GM18909 (cell line): Measurements from ENCODE around the gene DLL3.

Experiments
- ATAC-seq: cut with Tn5 transposase; IDR thresholded peaks from one replicate; pipeline ENCODE4 v1.9.1; 2021; ENCODE audit warnings: mild to moderate bottlenecking; ENCODE audit not compliant: unreplicated experiment, poor library complexity

The DLL3 gene

DNA sequence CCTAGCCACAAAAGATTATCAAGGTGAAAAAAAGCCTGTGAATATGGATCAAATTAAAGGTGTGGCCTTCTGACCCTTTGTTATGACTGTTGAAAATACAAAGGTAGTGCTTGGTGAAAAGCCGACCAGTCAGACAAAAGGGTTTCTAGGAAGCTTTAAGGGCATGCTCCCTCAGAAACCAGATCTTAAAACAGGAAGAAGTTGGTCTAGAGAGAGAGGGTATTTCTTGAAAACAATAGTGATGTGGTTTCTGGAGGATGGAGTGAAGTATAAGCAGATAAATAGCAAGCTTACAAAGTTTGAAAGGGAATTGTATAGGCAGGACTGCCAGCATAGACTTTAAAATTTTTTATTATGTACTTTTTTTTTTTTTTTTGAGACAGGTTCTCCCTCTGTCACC is 46.2 kb downstream of the DLL3 start:
- ATAC-seq = no peak

DNA sequence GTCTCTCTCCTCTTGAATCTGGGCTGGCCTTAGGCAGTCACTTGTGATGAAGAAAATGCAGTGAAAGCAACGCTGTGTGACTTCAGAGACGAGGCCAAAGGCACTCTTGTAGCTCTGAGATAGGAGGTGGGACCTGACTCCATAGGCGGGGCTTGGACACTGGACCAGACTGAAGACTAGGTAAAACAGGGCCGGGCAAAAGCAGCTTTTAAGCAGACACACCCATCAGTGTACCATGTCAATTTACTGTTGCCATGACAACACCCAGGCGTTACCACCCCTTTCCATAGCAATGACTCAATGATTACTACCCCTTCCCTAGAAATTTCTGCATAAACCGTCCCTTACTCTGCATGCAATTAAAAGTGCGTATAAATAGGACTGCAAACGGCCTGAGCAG is 47.9 kb downstream of the DLL3 start:
- ATAC-seq = no peak

DNA sequence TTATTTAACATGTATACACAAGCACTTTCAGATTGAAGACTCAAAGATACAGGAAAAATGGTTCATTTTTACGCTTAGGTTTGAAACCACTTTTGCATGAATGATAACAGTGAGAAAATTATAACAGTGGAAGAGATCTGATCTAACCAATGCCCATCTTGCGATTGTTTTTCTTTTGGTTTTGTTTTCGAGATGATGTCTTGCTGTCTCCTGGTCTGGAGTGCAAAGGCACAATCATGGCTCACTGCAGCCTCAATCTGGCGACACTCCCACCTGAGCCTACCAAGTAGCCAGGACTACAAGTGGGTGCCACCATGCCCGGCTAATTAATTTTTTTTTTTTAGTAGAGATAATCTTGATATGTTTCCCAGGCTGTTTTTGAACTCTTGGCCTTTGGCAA is 51.5 kb downstream of the DLL3 start:
- ATAC-seq = no peak

DNA sequence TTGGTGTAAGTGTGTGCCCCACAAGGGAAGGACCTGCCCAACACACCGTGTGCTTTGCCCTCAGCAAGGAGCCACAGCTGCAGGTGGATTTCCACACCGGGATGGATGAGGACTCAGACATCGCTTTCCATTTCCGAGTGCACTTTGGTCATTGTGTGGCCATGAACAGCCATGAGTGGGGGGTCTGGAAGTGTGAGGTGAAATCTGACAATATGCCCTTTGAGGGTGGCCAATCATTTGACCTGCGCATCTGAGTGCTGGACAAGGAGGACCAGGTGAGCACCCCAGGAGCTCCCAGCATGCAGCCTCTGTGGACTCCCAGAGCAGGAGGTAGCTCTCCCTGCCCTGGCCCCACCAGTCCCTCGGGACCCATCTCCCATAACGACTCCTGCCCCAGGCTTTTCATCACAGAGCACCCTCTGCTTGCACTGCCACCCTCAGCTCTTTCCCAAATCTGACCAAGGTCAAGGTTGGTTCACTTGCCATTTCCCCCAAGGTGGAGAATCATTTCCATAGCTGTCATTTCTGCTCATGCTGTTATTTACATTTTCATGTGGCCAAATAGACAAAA is 54.4 kb downstream of the DLL3 start:
- ATAC-seq = no peak

DNA sequence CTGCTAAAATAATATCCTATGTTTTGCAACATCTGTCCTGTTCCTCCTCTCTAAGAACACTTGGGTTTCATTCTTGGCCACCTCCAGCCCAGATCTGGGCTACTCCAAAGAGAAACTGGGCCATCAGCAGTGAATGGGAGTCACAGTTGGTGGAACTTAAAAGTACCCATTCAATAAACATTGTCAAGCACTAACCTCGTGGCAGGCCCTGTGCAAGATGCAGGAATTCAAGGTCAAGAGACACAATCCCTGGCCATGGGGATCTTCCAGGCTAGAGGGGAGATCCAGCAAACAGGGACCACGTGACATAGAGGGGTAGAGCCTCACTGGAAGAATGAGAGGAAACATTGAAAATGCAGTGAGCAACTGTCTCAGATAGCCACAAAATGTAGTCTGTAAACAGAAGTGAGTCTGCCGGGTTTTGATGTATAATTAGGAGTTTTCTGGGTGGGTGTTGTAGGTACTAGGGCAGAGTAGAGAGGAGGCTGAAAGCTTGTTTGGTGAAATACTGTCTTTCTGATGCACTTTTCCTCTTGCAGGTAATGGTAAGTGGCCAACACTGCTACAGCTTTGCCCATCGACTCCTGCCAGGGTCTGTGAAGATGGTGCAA is 56.1 kb downstream of the DLL3 start:
- ATAC-seq = no peak

DNA sequence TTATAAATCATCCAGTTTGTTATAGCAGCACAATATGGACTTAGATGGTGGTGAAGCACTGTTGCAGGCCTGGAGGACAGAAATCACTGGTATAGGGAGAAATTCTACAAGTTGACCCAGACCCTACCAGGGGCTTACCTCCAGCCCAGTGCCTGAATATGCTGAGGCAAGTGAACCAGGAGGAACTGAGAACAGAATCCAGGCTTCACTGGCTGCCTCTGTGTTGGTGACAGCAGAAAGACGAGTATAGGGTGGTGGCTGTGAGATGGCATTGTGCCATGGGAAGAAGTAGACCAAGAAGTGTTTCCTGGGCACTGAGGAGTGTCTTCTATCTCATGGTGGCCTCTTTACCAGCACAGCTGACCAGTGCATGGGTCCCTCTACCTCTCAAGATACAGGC is 57.1 kb downstream of the DLL3 start:
- no peak for ATAC-seq
